Testis (tissue), 2 donors: ENCODE measurements around the gene ZW10.
"Not testable (repeated sequence)": the region's sequence is repeated elsewhere in the genome, so short reads cannot be mapped to it uniquely, and the experiment has no call there.

Experiments
- CTCF ChIP-seq, 3 experiments: fragments of 450-650 bp in 2 of 3; fragments of 200-600 bp in 1 of 3; sonication (generic) in 1 of 3; IDR thresholded peaks; one replicate each; pipeline ENCODE4 v1.5.1; 2016 to 2019; ENCODE audit warnings: antibody characterized with exemption in 3 of 3, mild to moderate bottlenecking in 2 of 3, moderate library complexity in 1 of 3
- POLR2A ChIP-seq: fragments of 450-650 bp; IDR thresholded peaks from one replicate; pipeline ENCODE4 v1.6.1; 2017; ENCODE audit warnings: antibody characterized with exemption, mild to moderate bottlenecking, moderate library complexity

- TF ChIP-seq POLR2A; CTCF (IDR thresholded peaks at IDR 0.05): not testable (repeated sequence)
These were observed 69.9 kb downstream of the ZW10 start for GRCh38 chr11:113703551-113703950.
